Eye (tissue), 1 donor: ENCODE data around the gene AADACL4.
A peak's percentile ranks its signal among the peaks of the same experiment; 100 is the strongest.
"Not testable (repeated sequence)": the region's sequence is repeated elsewhere in the genome, so short reads cannot be mapped to it uniquely, and the experiment has no call there.

ENCODE experiments used
- DNase-seq: peaks from one replicate; pipeline ENCODE4 v3.0.0-alpha.2; 2015

AADACL4 gene

DNA sequence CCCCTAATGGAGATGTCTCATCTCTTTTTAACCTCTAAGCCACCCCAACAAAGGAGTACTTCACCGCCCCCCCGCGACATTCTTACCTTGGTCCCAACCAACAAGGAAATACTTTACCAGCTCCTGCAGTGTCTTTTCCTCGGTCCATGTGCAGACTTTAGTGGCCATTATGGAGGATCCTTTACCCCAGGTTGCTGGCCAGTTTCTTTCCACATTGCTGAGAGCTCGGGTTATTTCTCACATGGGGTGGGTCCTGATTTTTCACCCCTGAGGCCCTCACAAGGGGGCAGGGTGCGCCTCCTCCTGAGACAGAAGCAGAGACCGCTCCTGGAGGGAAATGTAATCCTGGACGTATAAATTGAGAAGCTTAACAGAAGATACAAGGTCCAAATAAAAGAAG, 69.0 kb downstream of the AADACL4 start:
- DNase-seq: no peak

DNA sequence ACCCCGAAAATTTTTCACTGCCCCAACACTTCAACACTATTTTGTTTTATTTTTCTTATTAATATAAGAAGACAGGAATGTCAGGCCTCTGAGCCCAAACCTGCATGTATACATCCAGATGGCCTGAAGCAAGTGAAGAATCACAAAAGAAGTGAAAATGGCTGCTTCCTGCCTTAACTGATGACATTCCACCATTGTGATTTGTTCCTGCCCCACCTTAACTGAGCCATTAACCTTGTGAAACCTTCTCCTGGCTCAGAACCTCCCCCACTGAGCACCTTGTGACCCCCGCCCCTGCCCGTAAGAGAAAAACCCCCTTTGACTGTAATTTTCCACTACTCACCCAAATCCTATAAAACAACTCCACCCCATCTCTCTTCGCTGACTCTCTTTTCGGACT, 69.8 kb downstream of the AADACL4 start:
- DNase-seq: not testable (repeated sequence)

DNA sequence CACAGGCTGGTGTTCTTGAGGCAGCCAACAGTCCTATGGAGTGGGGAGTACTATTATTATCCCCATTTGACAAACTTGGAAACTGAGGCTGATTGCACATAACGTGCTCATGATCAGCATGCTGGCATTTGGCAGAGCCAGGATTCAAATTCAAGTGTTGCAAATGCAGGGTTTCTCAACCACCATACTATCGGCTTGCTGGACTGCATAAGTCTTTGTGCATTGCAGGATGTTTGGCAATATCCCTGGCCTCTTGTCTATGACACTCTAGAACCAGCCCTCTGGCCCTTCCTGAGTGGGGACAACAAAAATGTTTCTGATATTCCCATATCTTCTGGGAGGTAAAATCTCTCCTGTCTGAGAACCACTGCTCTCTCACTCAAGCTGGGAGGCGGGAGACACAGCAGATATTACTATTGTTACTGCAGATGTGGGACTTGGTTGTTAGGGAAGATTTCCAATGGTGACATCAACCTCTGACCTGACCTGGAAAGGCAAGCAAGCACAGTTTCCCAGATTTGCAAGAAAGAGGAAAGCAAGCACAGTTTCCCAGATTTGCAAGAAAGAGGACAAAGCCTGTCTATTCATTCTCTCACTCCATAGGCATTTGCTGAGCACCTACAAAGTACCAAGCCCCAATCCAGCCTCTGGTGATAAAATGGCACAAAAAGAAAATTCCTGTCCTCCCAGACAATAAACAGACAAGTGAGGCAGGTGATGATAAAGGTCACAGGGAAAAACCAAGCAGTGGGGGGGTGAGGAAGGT, 71.0 kb downstream of the AADACL4 start:
- DNase-seq: no peak

DNA sequence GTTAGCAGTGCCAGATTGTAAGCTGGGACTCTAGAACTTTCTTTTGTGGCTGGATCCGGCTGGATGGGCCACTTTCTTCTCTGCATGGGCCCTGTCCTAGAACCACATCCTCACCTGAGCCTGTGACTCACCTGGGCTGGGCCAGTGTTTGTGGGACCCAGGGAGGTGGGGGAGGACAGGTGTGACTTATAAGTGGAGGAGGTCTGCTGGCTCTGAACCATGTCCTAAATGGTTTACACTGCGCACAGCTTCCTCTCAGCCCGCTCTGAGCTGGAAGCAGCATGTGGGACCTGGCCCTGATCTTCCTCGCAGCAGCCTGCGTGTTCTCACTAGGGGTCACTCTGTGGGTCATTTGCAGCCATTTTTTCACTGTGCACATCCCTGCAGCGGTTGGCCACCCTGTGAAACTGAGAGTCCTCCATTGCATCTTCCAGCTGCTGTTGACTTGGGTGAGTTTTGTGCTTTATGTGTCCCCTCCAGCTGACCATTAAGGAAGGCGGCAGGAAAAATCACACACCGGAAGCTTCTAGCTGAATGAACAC, 72.1 kb downstream of the AADACL4 start, which contains the start of gene AADACL3:
TSS of gene AADACL3 (plus strand) at position 215 of the 542 bp plus-strand sequence. CDS start at position 282, 67 bp downstream.
- DNase-seq: peak; percentile 28
